ENCODE data around the gene ACTRT3.

ACTRT3 gene

GRCh38 chr3:169769287-169770181, at the start of gene ACTRT3:
Gene ACTRT3, minus strand, starts transcription at chr3:169769561. Its CDS starts 41 bp downstream, at chr3:169769520.
- peak; percentile 69 for DNase-seq

- DNase-seq = no peak
Observed at GRCh38 chr3:169818316-169818715, 49.0 kb upstream of the ACTRT3 start.

- no peak for DNase-seq
Observed at GRCh38 chr3:169815590-169816150, 46.3 kb upstream of the ACTRT3 start.

GRCh38 chr3:169813757-169814517, 44.6 kb upstream of the ACTRT3 start:
- DNase-seq = peak; percentile 11

GRCh38 chr3:169813278-169813677, 43.9 kb upstream of the ACTRT3 start:
- no peak for DNase-seq

GRCh38 chr3:169812332-169813235, 43.2 kb upstream of the ACTRT3 start, which contains the start of the genes LRRC34 and LRRIQ4:
Gene LRRC34, minus strand, starts transcription at chr3:169812904. Its CDS starts 356 bp downstream, at chr3:169812548.
Gene LRRIQ4, plus strand, starts transcription at chr3:169812870. Its CDS starts 9,052 bp downstream, at chr3:169821922.
- peak; percentile 66 for DNase-seq

- DNase-seq = peak; percentile 21
Observed at GRCh38 chr3:169811631-169812331, 42.4 kb upstream of the ACTRT3 start.

GRCh38 chr3:169809230-169809795, 40.0 kb upstream of the ACTRT3 start:
- no peak for DNase-seq

- DNase-seq = no peak
Observed at GRCh38 chr3:169804681-169805080, 35.3 kb upstream of the ACTRT3 start.

- no peak for DNase-seq
Observed at GRCh38 chr3:169792359-169792758, 23.0 kb upstream of the ACTRT3 start.

GRCh38 chr3:169790687-169791429, 21.5 kb upstream of the ACTRT3 start:
- no peak for DNase-seq

- no peak for DNase-seq
Observed at GRCh38 chr3:169790219-169790618, 20.9 kb upstream of the ACTRT3 start.

- DNase-seq = no peak
Observed at GRCh38 chr3:169787791-169788190, 18.4 kb upstream of the ACTRT3 start.

- no peak for DNase-seq
Observed at GRCh38 chr3:169787120-169787519, 17.8 kb upstream of the ACTRT3 start.

- no peak for DNase-seq
Observed at GRCh38 chr3:169781209-169781855, 12.0 kb upstream of the ACTRT3 start.

GRCh38 chr3:169780742-169781141, 11.4 kb upstream of the ACTRT3 start:
- DNase-seq = no peak

GRCh38 chr3:169777822-169778221, 8.5 kb upstream of the ACTRT3 start:
- DNase-seq = no peak

GRCh38 chr3:169774186-169774585, 4.8 kb upstream of the ACTRT3 start:
- no peak for DNase-seq

GRCh38 chr3:169772897-169773816, 3.8 kb upstream of the ACTRT3 start, which contains the start of gene MYNN:
Gene MYNN, plus strand, starts transcription at chr3:169773396. Its CDS starts 900 bp downstream, at chr3:169774296.
- peak; percentile 94 for DNase-seq

Measured in midbrain (tissue), 1 donor.